Measurements from ENCODE around the gene KIZ. TPM values are rescaled to one million over a fixed set of nuclear protein-coding genes. Genes with fewer than 3 reads are reported as not detected.

Gene KIZ
- total and polyA plus RNA-seq, 2 of the 4 experiments (the other 2 are of a cell fraction) = 9.9 to 14.0 TPM

GRCh38 chr20:21189761-21190523, 64.1 kb downstream of the KIZ start:
- H2BK15ac ChIP-seq (ENCODE audit: low read depth, low read length) = no peak overlapping the region
- no peak overlapping the region for H3K4me2 ChIP-seq (ENCODE audit: low read depth, low read length)
- H3K18ac ChIP-seq (ENCODE audit: low read depth, low read length) = no peak overlapping the region
- intact Hi-C loops (cut with micrococcal nuclease) = no loop called here
- dilution Hi-C loops (cut with HindIII; ENCODE audit: low sequenced_read_pairs, unreplicated experiment) = no loop called here
- no peak overlapping the region for H3K27ac ChIP-seq (ENCODE audit: insufficient read depth, low read length)
- POLR2A ChIA-PET (ENCODE audit: unreplicated experiment) = no interaction called here
- H4K8ac ChIP-seq (ENCODE audit: low read depth in 2 of 2, low read length in 2 of 2) = no peak overlapping the region
- DNase-seq (no peak), ATAC-seq (ENCODE audit: low read depth) (no peak)
- H2AK5ac ChIP-seq (ENCODE audit: low read depth, low read length) = no peak overlapping the region
- H3K4me1 ChIP-seq (ENCODE audit: control insufficient read depth, insufficient read depth, low read length) = no peaks in the 10 kb centered on the region
- TF ChIP-seq CTCF (conservative IDR thresholded peaks at IDR 0.05; ENCODE audit: low read depth, low read length) (no peak), NFE2L2 (IDR thresholded peaks at IDR 0.05; ENCODE audit: low read depth, low read length) (no peak)
- H3K23ac ChIP-seq (ENCODE audit: low read depth, low read length) = no peak overlapping the region
- H2AFZ ChIP-seq (replicated peaks; ENCODE audit: low read length, poor library complexity) = no peak overlapping the region
- CTCF ChIA-PET = no interaction called here
- no peaks in the 10 kb centered on the region for H3K9me3 ChIP-seq (ENCODE audit: control insufficient read depth, insufficient read depth, low read length)
- no peak overlapping the region for H2AK9ac ChIP-seq (replicated peaks; ENCODE audit: low read depth, low read length, poor library complexity)
- no peaks in the 10 kb centered on the region for H3K36me3 ChIP-seq (ENCODE audit: control insufficient read depth, insufficient read depth, low read length)
- no peak overlapping the region for H4K91ac ChIP-seq (ENCODE audit: insufficient read depth, low read depth, low read length)
- H2BK20ac ChIP-seq (ENCODE audit: low read depth, low read length) = no peak overlapping the region
- no TSS peak for BruUV-seq (replicated peaks)
- no peaks in the 10 kb centered on the region for H3K27me3 ChIP-seq (ENCODE audit: control insufficient read depth, insufficient read depth, low read length)
- WGBS, 2 experiments (ENCODE audit: extremely low coverage in 2 of 2, insufficient read length in 1 of 2) = no CpG with 5 or more reads among the region's 10 CpGs
- H3K14ac ChIP-seq (replicated peaks; ENCODE audit: low read depth, low read length) = no peak overlapping the region
- no peaks in the 10 kb centered on the region; a peak in 1 of 4 replicates for H3K79me1 ChIP-seq (ENCODE audit: low read depth in 1 of 2, low read length in 2 of 2)
- H4K5ac ChIP-seq (ENCODE audit: low read depth, low read length) = no peak overlapping the region
- no peaks in the 10 kb centered on the region for H4K20me1 ChIP-seq (ENCODE audit: insufficient read depth, low read length)
- in situ Hi-C loops (cut with MboI; ENCODE audit: low sequenced_read_pairs) = no loop called here
- no peak overlapping the region for H3K4ac ChIP-seq (ENCODE audit: low read depth, low read length)
- H3K9me1 ChIP-seq (ENCODE audit: insufficient read depth, low read length) = no peaks in the 10 kb centered on the region
- H3K4me3 ChIP-seq (ENCODE audit: insufficient read depth, low read depth, low read length) = no peak overlapping the region
- H3K9ac ChIP-seq (ENCODE audit: low read depth, low read length) = no peak overlapping the region
- no peak overlapping the region for H2BK5ac ChIP-seq (ENCODE audit: low read depth, low read length, poor library complexity, severe bottlenecking)
- no peak overlapping the region for H3K56ac ChIP-seq (ENCODE audit: extremely low read depth, insufficient read depth, low read length)
- H2BK120ac ChIP-seq (ENCODE audit: low read depth, low read length) = no peak overlapping the region

Data from IMR-90 (cell line).